ENCODE measurements around the gene DRICH1. TPM values are rescaled to one million over a fixed set of nuclear protein-coding genes. Genes with fewer than 3 reads are reported as not detected.

DRICH1 gene
- total RNA-seq, 2 experiments from 2014 or later: 0.38 to 0.49 TPM

DNA sequence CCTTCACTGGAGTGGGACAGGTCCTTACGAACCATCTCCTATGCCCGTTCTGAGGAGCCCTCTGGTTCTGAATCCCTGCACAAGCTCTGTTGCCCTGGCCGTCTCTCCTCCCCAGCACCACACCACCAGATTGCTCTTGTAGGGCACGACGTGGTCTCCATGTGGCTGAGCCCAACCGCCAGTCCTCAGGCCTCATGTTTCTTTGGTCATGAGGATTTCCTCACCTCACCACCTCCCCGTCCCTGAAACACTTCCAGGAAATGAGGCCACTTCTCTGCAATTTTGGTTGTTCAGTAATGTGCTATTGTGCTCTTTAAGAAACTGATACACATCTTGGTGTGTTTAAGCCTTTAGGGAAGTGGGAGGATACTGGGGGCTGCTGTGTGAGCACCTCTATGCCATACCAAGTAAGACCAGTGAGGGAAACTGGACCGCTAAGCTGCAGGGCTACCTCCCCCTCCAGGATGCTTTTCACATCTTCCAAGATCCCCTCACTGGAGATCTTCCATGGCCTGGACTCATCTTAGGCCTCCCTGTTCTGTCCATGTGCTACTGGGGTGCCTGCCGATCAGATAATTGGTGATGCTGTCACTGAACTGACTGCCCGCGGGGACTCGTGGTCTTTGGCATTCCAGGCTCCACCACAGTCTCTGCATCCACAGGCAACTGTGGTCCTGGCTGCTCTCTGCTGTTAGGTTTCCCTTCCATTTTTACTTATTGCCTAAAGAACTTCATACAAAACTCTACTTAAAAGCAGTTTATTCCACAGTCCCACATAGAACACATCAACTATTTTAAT, 21.9 kb downstream of the DRICH1 start:
- no peaks in the 10 kb centered on the region for H3K9me2 ChIP-seq (ENCODE audit: insufficient read depth, low read length)
- no peaks in the 10 kb centered on the region for H3K4me1 ChIP-seq (ENCODE audit: insufficient read depth, low read length, poor library complexity, severe bottlenecking)
- H3K4me3 ChIP-seq (ENCODE audit: low read depth, low read length, poor library complexity, severe bottlenecking): no peak overlapping the region
- no TSS peak for BruUV-seq (replicated peaks)
- intact Hi-C loops (cut with micrococcal nuclease; ENCODE audit: unreplicated experiment): no loop called here
- H2AFZ ChIP-seq (ENCODE audit: low read length): no peak overlapping the region
- no peak for DNase-seq (ENCODE audit: low spot score)
- H3K4me2 ChIP-seq (ENCODE audit: low read length): no peak overlapping the region
- POLR2A ChIA-PET: no interaction called here
- H3K9me3 ChIP-seq (ENCODE audit: low read length): no peaks in the 10 kb centered on the region
- no peak overlapping the region for H3K27ac ChIP-seq (ENCODE audit: low read depth, low read length, poor library complexity, severe bottlenecking)
- H4K20me1 ChIP-seq (ENCODE audit: insufficient read depth, low read length): no peaks in the 10 kb centered on the region
- no peaks in the 10 kb centered on the region for H3K36me3 ChIP-seq (ENCODE audit: insufficient read depth, low read length)
- no peak for TF ChIP-seq EZH2phosphoT487 (IDR thresholded peaks at IDR 0.05; ENCODE audit: borderline replicate concordance, low read depth, low read length)
- TF ChIP-seq, protein P1, sequence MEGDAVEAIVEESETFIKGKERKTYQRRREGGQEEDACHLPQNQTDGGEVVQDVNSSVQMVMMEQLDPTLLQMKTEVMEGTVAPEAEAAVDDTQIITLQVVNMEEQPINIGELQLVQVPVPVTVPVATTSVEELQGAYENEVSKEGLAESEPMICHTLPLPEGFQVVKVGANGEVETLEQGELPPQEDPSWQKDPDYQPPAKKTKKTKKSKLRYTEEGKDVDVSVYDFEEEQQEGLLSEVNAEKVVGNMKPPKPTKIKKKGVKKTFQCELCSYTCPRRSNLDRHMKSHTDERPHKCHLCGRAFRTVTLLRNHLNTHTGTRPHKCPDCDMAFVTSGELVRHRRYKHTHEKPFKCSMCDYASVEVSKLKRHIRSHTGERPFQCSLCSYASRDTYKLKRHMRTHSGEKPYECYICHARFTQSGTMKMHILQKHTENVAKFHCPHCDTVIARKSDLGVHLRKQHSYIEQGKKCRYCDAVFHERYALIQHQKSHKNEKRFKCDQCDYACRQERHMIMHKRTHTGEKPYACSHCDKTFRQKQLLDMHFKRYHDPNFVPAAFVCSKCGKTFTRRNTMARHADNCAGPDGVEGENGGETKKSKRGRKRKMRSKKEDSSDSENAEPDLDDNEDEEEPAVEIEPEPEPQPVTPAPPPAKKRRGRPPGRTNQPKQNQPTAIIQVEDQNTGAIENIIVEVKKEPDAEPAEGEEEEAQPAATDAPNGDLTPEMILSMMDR (conservative IDR thresholded peaks at IDR 0.05; ENCODE audit: low read length): no peak
- H3K79me2 ChIP-seq (ENCODE audit: insufficient read depth, low read depth, low read length): no peaks in the 10 kb centered on the region
- CTCF ChIA-PET (ENCODE audit: unreplicated experiment): no interaction called here

DNA sequence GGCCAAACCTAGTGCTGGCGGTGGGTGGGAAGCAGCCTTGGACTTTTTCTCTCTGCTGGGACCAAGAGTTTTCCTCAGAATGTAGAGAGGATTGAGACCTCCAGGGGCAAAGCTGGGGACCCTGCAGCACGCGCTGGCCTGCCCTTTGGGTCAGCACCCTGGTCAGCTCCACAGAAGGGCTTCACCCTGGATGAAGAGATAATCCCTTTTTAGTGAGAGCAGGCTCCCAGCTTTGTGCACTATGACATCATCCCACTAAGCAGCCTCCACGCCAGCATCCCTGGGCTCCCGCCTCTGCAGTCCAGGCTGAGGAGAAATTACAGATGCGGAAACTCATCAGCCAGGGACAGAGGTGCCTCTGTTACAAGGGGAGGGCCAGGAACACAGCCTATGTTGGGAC, 23.5 kb downstream of the DRICH1 start:
- intact Hi-C loops (cut with micrococcal nuclease; ENCODE audit: unreplicated experiment): no loop called here
- no peak overlapping the region for H3K4me2 ChIP-seq (ENCODE audit: low read length)
- H3K36me3 ChIP-seq (ENCODE audit: insufficient read depth, low read length): no peaks in the 10 kb centered on the region
- no peak overlapping the region for H2AFZ ChIP-seq (ENCODE audit: low read length)
- TF ChIP-seq, protein P1 (conservative IDR thresholded peaks at IDR 0.05; ENCODE audit: low read length): no peak
- TF ChIP-seq EZH2phosphoT487 (IDR thresholded peaks at IDR 0.05; ENCODE audit: borderline replicate concordance, low read depth, low read length): no peak
- DNase-seq (ENCODE audit: low spot score): no peak
- CTCF ChIA-PET (ENCODE audit: unreplicated experiment): no interaction called here
- H3K27ac ChIP-seq (ENCODE audit: low read depth, low read length, poor library complexity, severe bottlenecking): no peak overlapping the region
- H3K79me2 ChIP-seq (ENCODE audit: insufficient read depth, low read depth, low read length): no peaks in the 10 kb centered on the region
- no peaks in the 10 kb centered on the region for H3K4me1 ChIP-seq (ENCODE audit: insufficient read depth, low read length, poor library complexity, severe bottlenecking)
- H3K4me3 ChIP-seq (ENCODE audit: low read depth, low read length, poor library complexity, severe bottlenecking): no peak overlapping the region
- POLR2A ChIA-PET: no interaction called here
- H3K9me2 ChIP-seq (ENCODE audit: insufficient read depth, low read length): no peaks in the 10 kb centered on the region
- BruUV-seq (replicated peaks): no TSS peak
- no peaks in the 10 kb centered on the region for H4K20me1 ChIP-seq (ENCODE audit: insufficient read depth, low read length)
- no peaks in the 10 kb centered on the region for H3K9me3 ChIP-seq (ENCODE audit: low read length)

Data from OCI-LY7 (cell line).